Activated CD8-positive, alpha-beta T cell treated with anti-CD3 and anti-CD28 coated beads for 36 hours (primary cell): ENCODE measurements around the gene OVOL1. TPM values are rescaled to one million over a fixed set of nuclear protein-coding genes. Genes with fewer than 3 reads are reported as not detected.
"Not testable (repeated sequence)": the region's sequence is repeated elsewhere in the genome, so short reads cannot be mapped to it uniquely, and the experiment has no call there.

Experiments used
- ATAC-seq: fragments of 200-7000 bp; cut with Tn5 transposase; one replicate; pipeline ENCODE4 v1.10.0; 2021; ENCODE audit warnings: mild to moderate bottlenecking, moderate library complexity
- CTCF ChIA-PET: fragments of 350-600 bp; sonication (Branson Sonifier 250); formaldehyde crosslinking; loops from one replicate; lab custom pipeline; 2021; ENCODE audit warnings: antibody characterized with exemption; lab: Charles Lee
- POLR2A ChIA-PET: fragments of 350-600 bp; sonication (Branson Sonifier 250); formaldehyde crosslinking; loops from one replicate; lab custom pipeline; 2021; ENCODE audit warnings: antibody characterized with exemption; lab: Charles Lee
- DNase-seq: peaks from one replicate; pipeline ENCODE4 v3.0.0-alpha.2; 2020
- H3K27ac Mint-ChIP-seq: one replicate; pipeline ENCODE4 v1.8.0; 2021; ENCODE audit warnings: mild to moderate bottlenecking, mixed read lengths
- H3K27me3 Mint-ChIP-seq: one replicate; pipeline ENCODE4 v1.8.0; 2021; ENCODE audit warnings: mixed read lengths
- H3K36me3 Mint-ChIP-seq: one replicate; pipeline ENCODE4 v1.8.0; 2021; ENCODE audit warnings: low read depth, mixed read lengths
- H3K4me1 Mint-ChIP-seq: one replicate; pipeline ENCODE4 v1.8.0; 2021; ENCODE audit warnings: low read depth, mixed read lengths
- H3K4me3 Mint-ChIP-seq: one replicate; pipeline ENCODE4 v1.8.0; 2021; ENCODE audit warnings: mild to moderate bottlenecking, moderate library complexity, mixed read lengths
- H3K9me3 Mint-ChIP-seq: one replicate; pipeline ENCODE4 v1.8.0; 2021; ENCODE audit warnings: mixed read lengths
- CTCF ChIP-seq: fragments of 200-600 bp; IDR thresholded peaks from one replicate; pipeline ENCODE4 v1.8.0; 2022; ENCODE audit warnings: antibody characterized with exemption, mild to moderate bottlenecking
- intact Hi-C: fragments of 100-400 bp; cut with micrococcal nuclease; formaldehyde crosslinking; loops from one replicate; pipeline ENCODE4 v1.10.0; 2022
- total RNA-seq, 2 experiments: library from RNA; stranded (reverse); gene quantifications; one replicate each; pipeline ENCODE4 v1.2.3, GENCODE V29; 2021

Gene OVOL1
- total RNA-seq, 2 experiments from 2014 or later: 0.90 to 1.2 TPM

DNA sequence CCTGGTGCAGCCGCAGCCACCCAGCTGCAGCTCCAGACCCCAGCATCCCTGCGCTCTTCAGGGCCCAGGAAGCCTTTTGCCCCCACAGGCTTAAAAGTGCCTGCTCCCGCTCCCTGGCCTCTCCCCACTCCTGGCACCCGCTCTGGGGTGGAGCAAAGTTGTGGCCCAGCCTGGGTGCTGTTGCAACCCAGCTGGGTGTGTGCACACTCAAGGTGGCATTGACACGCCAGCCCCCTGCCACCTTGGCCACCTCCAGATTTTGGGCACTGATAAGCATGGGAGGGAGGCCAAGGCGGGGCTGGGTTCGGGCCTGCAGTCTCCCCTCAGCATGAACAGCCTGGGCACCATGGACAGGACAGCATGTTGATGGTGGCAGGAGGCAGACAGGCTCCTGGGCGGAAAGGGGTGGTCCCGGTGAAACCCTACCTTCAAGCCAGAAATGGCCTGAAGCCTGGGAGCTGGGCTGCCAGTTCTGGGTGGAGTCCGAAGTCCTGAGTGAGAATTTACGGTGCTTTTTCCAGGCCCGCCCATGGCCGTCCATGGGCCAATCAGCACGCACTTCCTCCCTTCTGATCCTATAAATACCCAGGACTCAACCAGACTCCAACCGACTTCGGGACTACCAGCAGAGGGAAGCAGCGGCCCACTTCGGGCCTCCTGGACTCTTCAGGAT, 42.7 kb upstream of the OVOL1 start:
- Mint-ChIP-seq H3K27ac (no peak overlapping the region), H3K4me1 (no peaks in the 10 kb centered on the region), H3K9me3 (no peaks in the 10 kb centered on the region), H3K27me3 (peaks cover 12% of the 10 kb centered on the region), H3K36me3 (no peaks in the 10 kb centered on the region), H3K4me3 (no peak overlapping the region)
- peak; percentile 39 for DNase-seq
- CTCF ChIA-PET: interaction anchor here (0.6 to 2.2 kb wide), 9 partner anchors 17 to 213 kb away, joined by 3 to 10 read pairs (median 4); no protein-coding TSS in a partner anchor
- POLR2A ChIA-PET: no interaction called here
- no peak for TF ChIP-seq CTCF
- intact Hi-C loops: no loop called here
- peak; percentile 56 for ATAC-seq

- Mint-ChIP-seq H3K9me3 (no peaks in the 10 kb centered on the region), H3K4me1 (no peaks in the 10 kb centered on the region), H3K27me3 (peaks cover 16% of the 10 kb centered on the region), H3K27ac (no peak overlapping the region), H3K36me3 (no peaks in the 10 kb centered on the region), H3K4me3 (no peak overlapping the region)
- no peak for TF ChIP-seq CTCF
- ChIA-PET POLR2A (no interaction called here), CTCF (interaction anchor here (0.5 to 2.2 kb wide), 8 partner anchors 16 to 142 kb away, joined by 3 to 10 read pairs (median 4); no protein-coding TSS in a partner anchor)
- ATAC-seq (no peak), DNase-seq (no peak)
- intact Hi-C loops: no loop called here
These were observed 42.2 kb upstream of the OVOL1 start for GRCh38 chr11:65744699-65745042.

- Mint-ChIP-seq H3K27me3 (peaks cover 17% of the 10 kb centered on the region), H3K36me3 (no peaks in the 10 kb centered on the region), H3K9me3 (no peaks in the 10 kb centered on the region), H3K4me1 (no peaks in the 10 kb centered on the region), H3K27ac (no peak overlapping the region), H3K4me3 (no peak overlapping the region)
- ATAC-seq (no peak), DNase-seq (no peak)
- intact Hi-C loops: no loop called here
- ChIA-PET CTCF (interaction anchor here (0.5 to 2.2 kb wide), 8 partner anchors 16 to 142 kb away, joined by 3 to 10 read pairs (median 4); no protein-coding TSS in a partner anchor), POLR2A (no interaction called here)
- no peak for TF ChIP-seq CTCF
These were observed 41.8 kb upstream of the OVOL1 start for GRCh38 chr11:65745049-65745448.

DNA sequence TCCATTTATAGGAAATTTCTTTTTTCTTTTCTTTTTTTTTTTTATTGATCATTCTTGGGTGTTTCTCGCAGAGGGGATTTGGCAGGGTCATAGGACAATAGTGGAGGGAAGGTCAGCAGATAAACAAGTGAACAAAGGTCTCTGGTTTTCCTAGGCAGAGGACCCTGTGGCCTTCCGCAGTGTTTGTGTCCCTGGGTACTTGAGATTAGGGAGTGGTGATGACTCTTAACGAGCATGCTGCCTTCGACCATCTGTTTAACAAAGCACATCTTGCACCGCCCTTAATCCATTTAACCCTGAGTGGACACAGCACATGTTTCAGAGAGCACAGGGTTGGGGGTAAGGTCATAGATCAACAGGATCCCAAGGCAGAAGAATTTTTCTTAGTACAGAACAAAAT, 24.7 kb upstream of the OVOL1 start:
- POLR2A ChIA-PET, ATAC-seq, H3K9me3 Mint-ChIP-seq, H3K27ac Mint-ChIP-seq, DNase-seq, H3K4me3 Mint-ChIP-seq, H3K27me3 Mint-ChIP-seq, intact Hi-C loops, H3K4me1 Mint-ChIP-seq, H3K36me3 Mint-ChIP-seq: not testable (repeated sequence)
- CTCF ChIA-PET: interaction anchor here (1.2 to 1.8 kb wide), 2 partner anchors 8 to 11 kb away, joined by 4 to 7 read pairs; no protein-coding TSS in a partner anchor

DNA sequence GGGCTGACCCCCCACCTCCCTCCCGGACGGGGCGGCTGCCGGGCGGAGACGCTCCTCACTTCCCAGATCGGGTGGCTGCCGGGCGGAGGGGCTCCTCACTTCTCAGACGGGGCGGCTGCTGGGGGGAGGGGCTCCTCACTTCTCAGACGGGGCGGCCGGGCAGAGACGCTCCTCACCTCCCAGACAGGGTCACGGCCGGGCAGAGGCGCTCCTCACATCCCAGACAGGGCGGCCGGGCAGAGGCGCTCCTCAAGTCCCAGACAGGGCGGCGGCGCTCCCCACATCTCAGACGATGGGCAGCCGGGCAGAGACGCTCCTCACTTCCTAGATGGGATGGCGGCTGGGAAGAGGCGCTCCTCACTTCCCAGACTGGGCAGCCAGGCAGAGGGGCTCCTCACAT, 24.0 kb upstream of the OVOL1 start:
- H3K4me1 Mint-ChIP-seq, CTCF ChIA-PET, POLR2A ChIA-PET, DNase-seq, H3K9me3 Mint-ChIP-seq, intact Hi-C loops, H3K27ac Mint-ChIP-seq, H3K4me3 Mint-ChIP-seq, ATAC-seq, H3K27me3 Mint-ChIP-seq, H3K36me3 Mint-ChIP-seq: not testable (repeated sequence)

DNA sequence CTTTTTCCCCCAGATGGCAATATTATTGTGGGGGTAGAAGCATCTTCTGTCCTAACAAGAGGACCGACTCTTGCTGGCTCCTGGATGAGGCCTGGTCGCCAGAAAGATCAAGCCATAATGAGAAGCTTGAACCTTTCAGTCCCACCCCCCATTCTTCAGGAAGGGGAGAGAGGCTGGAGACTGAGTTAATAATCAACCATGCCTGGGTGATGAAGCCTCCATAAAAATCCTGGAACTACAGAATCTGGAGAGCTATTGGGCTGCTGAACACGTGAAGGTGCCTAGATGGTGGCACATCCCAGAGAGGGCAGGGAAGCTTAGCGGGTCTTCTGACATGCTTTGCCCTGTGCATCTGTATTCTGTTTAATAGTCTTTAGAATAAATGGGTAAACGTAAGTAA, 22.4 kb upstream of the OVOL1 start:
- TF ChIP-seq CTCF: no peak
- intact Hi-C loops: no loop called here
- no peaks in the 10 kb centered on the region for H3K36me3 Mint-ChIP-seq
- no peaks in the 10 kb centered on the region for H3K9me3 Mint-ChIP-seq
- no peak overlapping the region for H3K4me3 Mint-ChIP-seq
- H3K4me1 Mint-ChIP-seq: peaks cover under 1% of the 10 kb centered on the region
- H3K27me3 Mint-ChIP-seq: peaks cover under 1% of the 10 kb centered on the region
- ATAC-seq: no peak
- H3K27ac Mint-ChIP-seq: no peak overlapping the region
- no peak for DNase-seq
- ChIA-PET CTCF (interaction anchor here (1.6 to 4.5 kb wide), 2 partner anchors 15 to 19 kb away, joined by 3 to 26 read pairs; partner anchors contain the start of gene AP5B1), POLR2A (no interaction called here)
